GM12801 (cell line): ENCODE measurements around the gene TOR3A.

ENCODE experiments used
- CTCF ChIP-seq: IDR thresholded peaks from one replicate; pipeline ENCODE4 v1.5.1; 2011; ENCODE audit warnings: control low read depth; ENCODE audit not compliant: insufficient read length; ENCODE audit errors: extremely low read depth

TOR3A gene

GRCh38 chr1:179081687-179082332 lies at the start of gene TOR3A:
TSS of gene TOR3A (plus strand) at chr1:179082070. CDS start at chr1:179082129, 59 bp downstream.
- no peak for TF ChIP-seq CTCF

DNA sequence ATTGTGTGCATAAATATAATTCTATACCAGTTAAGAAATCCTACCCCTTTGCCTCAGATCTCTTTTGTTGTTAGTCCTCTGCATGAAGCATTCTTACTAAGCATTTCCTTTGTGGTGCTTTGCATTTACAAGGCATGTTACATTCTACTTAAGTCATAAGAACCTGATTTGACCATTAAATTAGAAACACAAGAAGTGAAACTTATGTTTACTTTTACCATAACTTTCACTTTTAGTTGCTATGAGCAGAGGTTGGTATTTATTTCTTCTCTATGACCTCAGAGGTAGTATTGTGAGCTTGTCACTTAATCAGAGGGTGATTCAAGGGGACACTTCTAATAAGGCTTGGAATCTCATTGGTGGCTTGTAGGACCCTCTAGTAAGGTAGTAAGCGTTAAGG lies 47.1 kb upstream of the TOR3A start:
- no peak for TF ChIP-seq CTCF

GRCh38 chr1:179036844-179037465 lies 44.9 kb upstream of the TOR3A start:
- no peak for TF ChIP-seq CTCF

DNA sequence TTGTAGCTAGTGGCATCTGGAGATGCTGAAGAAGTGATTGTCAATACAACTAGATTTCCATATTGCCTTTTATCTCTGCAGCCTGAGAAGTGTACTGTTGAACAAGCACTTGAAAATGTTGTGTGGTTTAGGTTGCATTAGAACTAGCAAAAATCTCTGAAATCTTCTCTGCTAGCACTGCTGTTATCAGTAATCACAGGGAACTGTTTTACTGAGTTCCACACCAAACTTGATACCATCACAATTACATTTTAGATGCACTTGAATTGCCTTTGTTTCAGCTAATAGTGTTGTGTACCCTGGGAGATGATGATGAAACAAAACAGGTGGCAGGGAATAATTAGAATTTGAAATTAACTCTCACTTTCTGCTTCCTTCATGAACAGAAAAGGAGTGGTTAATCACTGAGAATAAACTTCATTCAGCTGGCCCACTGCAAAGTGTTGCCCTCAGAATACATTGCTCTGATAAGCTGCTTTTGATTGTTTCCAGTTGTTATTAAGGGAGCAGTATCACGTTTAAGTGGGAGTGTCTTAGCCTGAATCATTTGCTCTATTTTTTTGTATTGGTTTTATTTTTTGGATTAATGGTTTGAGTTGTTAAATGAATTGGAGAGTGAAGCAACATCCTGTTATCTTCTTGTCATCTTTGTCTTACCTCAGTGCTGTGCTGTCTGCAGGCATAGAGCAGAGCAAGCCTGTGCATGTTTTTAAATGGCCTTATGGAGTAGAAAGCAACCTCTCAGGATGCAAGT lies 43.2 kb upstream of the TOR3A start:
- no peak for TF ChIP-seq CTCF

- no peak for TF ChIP-seq CTCF
Measured at GRCh38 chr1:179042087-179042486, 39.8 kb upstream of the TOR3A start.

- no peak for TF ChIP-seq CTCF
Measured at GRCh38 chr1:179042700-179043099, 39.2 kb upstream of the TOR3A start.

GRCh38 chr1:179043266-179043665 lies 38.6 kb upstream of the TOR3A start:
- TF ChIP-seq CTCF, result no peak
